Measurements from ENCODE around the gene PADI6. TPM values are rescaled to one million over a fixed set of nuclear protein-coding genes. Genes with fewer than 3 reads are reported as not detected.

Gene PADI6
- total and polyA plus RNA-seq, 10 of the 15 experiments (the other 5 are each of a cell fraction or from before 2014, with no cell fraction given) = not detected

- CTCF ChIA-PET = no interaction called here
- WGBS (ENCODE audit: insufficient coverage, insufficient replicate concordance, low lambda C conversion rate, missing lambda C conversion rate) = 22% methylated on average over 3 of the region's 3 CpGs
- Histone ChIP-seq H3K27ac (ENCODE audit: control insufficient read depth, insufficient read depth) (no peak overlapping the region), H3K27me3 (replicated peaks in 1 of 2; ENCODE audit: control insufficient read depth in 2 of 2, insufficient read depth in 2 of 2, low read length in 1 of 2) (no peaks in the 10 kb centered on the region; a peak in 1 of 4 replicates), H2AFZ (ENCODE audit: control insufficient read depth, low read depth, low read length) (no peak overlapping the region), H3K4me2 (ENCODE audit: control insufficient read depth, insufficient read depth) (no peak overlapping the region), H4K20me1 (ENCODE audit: control insufficient read depth, insufficient read depth) (no peaks in the 10 kb centered on the region), H3K79me2 (ENCODE audit: control insufficient read depth, insufficient read depth, low read length) (no peaks in the 10 kb centered on the region), H3K9me3 (replicated peaks; ENCODE audit: control insufficient read depth, insufficient read depth, low read length) (no peaks in the 10 kb centered on the region), H3K9ac (ENCODE audit: control insufficient read depth, insufficient read depth, low read length) (no peak overlapping the region), H3K4me1 (ENCODE audit: control insufficient read depth, insufficient read depth, low read length) (no peaks in the 10 kb centered on the region), H3K4me3 (no peak overlapping the region), H3K36me3 (ENCODE audit: control insufficient read depth in 2 of 2, insufficient read depth in 2 of 2, low read length in 1 of 2) (no peaks in the 10 kb centered on the region)
- TF ChIP-seq ATF2 (IDR thresholded peaks at IDR 0.05; ENCODE audit: low read length) (no peak), TCF7 (IDR thresholded peaks at IDR 0.05; ENCODE audit: borderline replicate concordance) (no peak), YY1 (IDR thresholded peaks at IDR 0.05; ENCODE audit: low read depth, low read length) (no peak), MAX (IDR thresholded peaks at IDR 0.05; ENCODE audit: low read depth, low read length) (no peak), MEF2A (IDR thresholded peaks at IDR 0.05; ENCODE audit: insufficient read depth, low read depth, low read length) (no peak), IKZF1 (conservative IDR thresholded peaks at IDR 0.05) (no peak), MYB (IDR thresholded peaks at IDR 0.05; ENCODE audit: borderline replicate concordance, low read depth, low read length) (no peak)
- SMC1A ChIA-PET (ENCODE audit: uncharacterized antibody, unreplicated experiment) = no interaction called here
- POLR2A ChIA-PET = no interaction called here
- DNase-seq (ENCODE audit: low read depth, low spot score) (no peak), FAIRE-seq (no peak), ATAC-seq (no peak)
- RAD21 ChIA-PET (ENCODE audit: unreplicated experiment) = no interaction called here
- no TSS peak for BruUV-seq (replicated peaks)
- intact Hi-C loops (cut with micrococcal nuclease; ENCODE audit: unreplicated experiment) = no loop called here
- in situ Hi-C loops (cut with MboI) = no loop called here
Measured at GRCh38 chr1:17365293-17365692, 6.7 kb upstream of the PADI6 start.

- no peak overlapping the region for H3K4me3 ChIP-seq
- BruUV-seq (replicated peaks) = no TSS peak
- no peak for FAIRE-seq
- H3K9ac ChIP-seq (ENCODE audit: control insufficient read depth, insufficient read depth, low read length) = no peak overlapping the region
- H3K27ac ChIP-seq (ENCODE audit: control insufficient read depth, insufficient read depth) = no peak overlapping the region
- POLR2A ChIA-PET = no interaction called here
- intact Hi-C loops (cut with micrococcal nuclease; ENCODE audit: unreplicated experiment) = no loop called here
- H3K9me3 ChIP-seq (replicated peaks; ENCODE audit: control insufficient read depth, insufficient read depth, low read length) = no peaks in the 10 kb centered on the region
- no peaks in the 10 kb centered on the region for H4K20me1 ChIP-seq (ENCODE audit: control insufficient read depth, insufficient read depth)
- DNase-seq (ENCODE audit: low read depth, low spot score) = no peak
- H3K27me3 ChIP-seq (replicated peaks in 1 of 2; ENCODE audit: control insufficient read depth in 2 of 2, insufficient read depth in 2 of 2, low read length in 1 of 2) = peaks cover 0 to 1% of the 10 kb centered on the region in 2 experiments; a peak in 1 of 4 replicates
- in situ Hi-C loops (cut with MboI) = no loop called here
- H3K4me1 ChIP-seq (ENCODE audit: control insufficient read depth, insufficient read depth, low read length) = no peaks in the 10 kb centered on the region
- no peak overlapping the region for H3K4me2 ChIP-seq (ENCODE audit: control insufficient read depth, insufficient read depth)
- no peak for ATAC-seq
- no peak overlapping the region for H2AFZ ChIP-seq (ENCODE audit: control insufficient read depth, low read depth, low read length)
- RAD21 ChIA-PET (ENCODE audit: unreplicated experiment) = no interaction called here
- no peaks in the 10 kb centered on the region for H3K79me2 ChIP-seq (ENCODE audit: control insufficient read depth, insufficient read depth, low read length)
- 24% methylated on average over 9 of the region's 9 CpGs for WGBS (ENCODE audit: insufficient coverage, insufficient replicate concordance, low lambda C conversion rate, missing lambda C conversion rate)
- H3K36me3 ChIP-seq (ENCODE audit: control insufficient read depth in 2 of 2, insufficient read depth in 2 of 2, low read length in 1 of 2) = no peaks in the 10 kb centered on the region
- CTCF ChIA-PET = no interaction called here
- SMC1A ChIA-PET (ENCODE audit: uncharacterized antibody, unreplicated experiment) = no interaction called here
- no peak for TF ChIP-seq ZNF622 (IDR thresholded peaks at IDR 0.05)
- TF ChIP-seq HDGF (IDR thresholded peaks at IDR 0.05) = no peak
- no peak for TF ChIP-seq MYC (IDR thresholded peaks at IDR 0.05; ENCODE audit: insufficient read depth, insufficient read length, insufficient replicate concordance, low read length, severe bottlenecking)
- no peak for TF ChIP-seq E2F8 (IDR thresholded peaks at IDR 0.05; ENCODE audit: low read depth, partially characterized antibody)
Measured at GRCh38 chr1:17369466-17369865, 2.5 kb upstream of the PADI6 start.
